T-helper 2 cell treated with Interferon-gamma antibody and Interleukin-4, amounts not matched to agents 5 μg/mL and 100 μg/mL, for 36 hours (primary cell): ENCODE results near the gene RNF214.

Experiments
- DNase-seq: peaks from one replicate; pipeline ENCODE4 v3.0.0; 2021; ENCODE audit warnings: low spot score
- H3K27ac Mint-ChIP-seq: one replicate; pipeline ENCODE4 v1.8.0; 2021; ENCODE audit warnings: mild to moderate bottlenecking, mixed read lengths
- H3K27me3 Mint-ChIP-seq: one replicate; pipeline ENCODE4 v1.8.0; 2021; ENCODE audit warnings: low read depth, mixed read lengths
- H3K36me3 Mint-ChIP-seq: one replicate; pipeline ENCODE4 v1.8.0; 2021; ENCODE audit warnings: low read depth, mixed read lengths
- H3K4me1 Mint-ChIP-seq: one replicate; pipeline ENCODE4 v1.8.0; 2021; ENCODE audit warnings: low read depth, mixed read lengths
- H3K4me3 Mint-ChIP-seq: one replicate; pipeline ENCODE4 v1.8.0; 2022; ENCODE audit warnings: mild to moderate bottlenecking, moderate library complexity, mixed read lengths
- H3K9me3 Mint-ChIP-seq: one replicate; pipeline ENCODE4 v1.8.0; 2021; ENCODE audit warnings: mixed read lengths

Gene RNF214

DNA sequence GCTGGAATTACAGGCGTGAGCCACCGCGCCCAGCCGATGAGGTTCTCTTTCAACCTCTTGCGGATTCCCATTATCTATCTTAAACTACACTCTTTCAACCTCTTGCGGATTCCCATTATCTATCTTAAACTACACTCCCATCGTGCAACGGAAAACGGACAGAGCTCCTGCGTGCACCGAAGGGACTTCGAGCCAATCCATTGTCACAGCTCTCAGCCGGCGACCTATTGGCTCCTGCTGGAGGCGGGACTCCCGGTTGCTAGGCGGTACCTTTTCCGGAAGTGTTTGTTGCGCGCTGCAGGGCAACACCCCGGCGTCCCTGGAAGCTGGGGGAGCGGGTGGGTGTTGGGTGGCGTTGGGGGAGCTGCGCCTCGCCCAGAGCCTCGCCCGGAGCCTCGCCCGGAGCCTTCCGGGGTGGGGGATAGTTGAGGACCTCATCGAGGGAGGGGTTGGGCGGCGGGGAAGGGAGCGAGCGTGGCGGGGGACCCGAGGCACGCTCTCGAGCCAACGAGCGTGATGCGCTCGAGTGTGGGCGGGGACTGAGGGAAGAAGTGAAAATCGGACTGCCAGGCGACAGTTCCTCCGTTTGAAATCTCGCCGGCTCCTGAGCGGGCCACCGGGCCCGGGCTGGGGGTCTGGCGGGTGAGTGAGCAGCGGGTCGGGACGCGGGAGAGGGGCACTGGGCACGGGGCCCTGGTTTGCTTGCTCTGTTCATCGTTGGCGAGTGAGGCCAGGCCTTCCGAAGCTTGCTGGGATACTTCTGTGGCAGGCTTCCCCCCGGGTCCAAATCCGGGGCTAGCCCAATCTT, 95.3 kb downstream of the RNF214 start, which contains the start of gene CEP164:
Gene CEP164 (plus strand): TSS at position 288 of the 808 bp plus-strand sequence. CDS start 10,733 bp downstream, outside the sequence.
- no peaks in the 10 kb centered on the region for H3K36me3 Mint-ChIP-seq
- H3K4me3 Mint-ChIP-seq, result no peak within 1 kb of the TSS
- peaks cover 7% of the 10 kb centered on the region for H3K27me3 Mint-ChIP-seq
- peak; percentile 95 for DNase-seq
- H3K9me3 Mint-ChIP-seq, result no peaks in the 10 kb centered on the region
- H3K4me1 Mint-ChIP-seq, result peaks cover 6% of the 10 kb centered on the region
- peak within 1 kb of the TSS; percentile 66 for H3K27ac Mint-ChIP-seq

DNA sequence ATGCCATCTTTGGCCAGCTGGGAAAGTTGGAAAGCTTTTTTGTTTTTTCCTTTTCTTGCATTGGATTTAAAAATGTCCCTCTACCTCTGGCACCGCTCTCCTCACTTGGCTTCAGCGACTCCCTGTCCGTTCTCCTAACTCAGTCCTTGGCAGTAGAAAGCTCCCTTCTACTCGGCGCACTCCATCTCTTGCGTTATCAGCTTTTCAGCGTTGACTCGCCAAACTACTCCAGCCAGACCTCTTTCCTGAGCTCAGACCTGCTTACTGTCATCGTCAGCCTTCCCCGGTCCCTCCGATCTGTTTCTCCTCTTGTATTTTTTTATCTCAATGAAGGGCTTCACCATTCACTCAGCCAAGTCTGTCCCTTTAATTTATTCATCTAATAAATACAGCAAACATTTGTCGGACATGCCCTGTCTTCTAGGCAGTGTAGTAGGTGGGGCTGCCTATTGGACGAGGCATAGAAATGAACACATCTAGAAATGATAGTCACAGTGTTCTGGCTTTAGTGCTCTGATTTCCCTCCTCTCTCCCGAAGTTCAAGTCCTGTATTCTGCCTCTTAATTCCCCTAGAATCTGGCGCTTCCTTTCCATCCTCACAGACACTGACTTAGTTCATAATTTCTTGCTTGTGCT, 96.0 kb downstream of the RNF214 start:
- H3K9me3 Mint-ChIP-seq, result no peaks in the 10 kb centered on the region
- H3K27me3 Mint-ChIP-seq, result peaks cover 4% of the 10 kb centered on the region
- H3K4me3 Mint-ChIP-seq, result no peak overlapping the region
- no peaks in the 10 kb centered on the region for H3K36me3 Mint-ChIP-seq
- no peak for DNase-seq
- no peak overlapping the region for H3K27ac Mint-ChIP-seq
- H3K4me1 Mint-ChIP-seq, result peaks cover 6% of the 10 kb centered on the region

DNA sequence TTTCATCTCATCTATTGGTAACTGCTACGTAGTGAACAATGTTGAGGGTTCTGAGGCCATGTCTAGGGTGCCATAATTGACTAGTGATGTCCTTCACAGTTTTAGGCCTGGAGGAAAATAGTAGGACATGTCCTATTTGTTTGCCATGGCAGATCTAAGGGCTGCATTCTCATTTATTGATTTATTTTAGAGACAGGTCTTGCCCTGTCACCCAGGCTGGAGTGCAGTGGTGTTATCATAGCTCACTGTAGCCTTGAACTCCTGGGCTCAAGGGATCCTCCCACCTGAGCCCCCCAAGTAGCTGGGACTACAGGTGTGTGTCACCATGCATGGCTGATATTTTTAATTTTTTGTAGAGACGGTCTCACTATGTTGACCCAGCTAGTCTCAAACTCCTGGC, 100.4 kb downstream of the RNF214 start:
- Mint-ChIP-seq H3K9me3 (no peaks in the 10 kb centered on the region), H3K36me3 (peaks cover 3% of the 10 kb centered on the region), H3K27me3 (no peaks in the 10 kb centered on the region), H3K27ac (no peak overlapping the region), H3K4me3 (no peak overlapping the region), H3K4me1 (peaks cover 4% of the 10 kb centered on the region)
- no peak for DNase-seq

DNA sequence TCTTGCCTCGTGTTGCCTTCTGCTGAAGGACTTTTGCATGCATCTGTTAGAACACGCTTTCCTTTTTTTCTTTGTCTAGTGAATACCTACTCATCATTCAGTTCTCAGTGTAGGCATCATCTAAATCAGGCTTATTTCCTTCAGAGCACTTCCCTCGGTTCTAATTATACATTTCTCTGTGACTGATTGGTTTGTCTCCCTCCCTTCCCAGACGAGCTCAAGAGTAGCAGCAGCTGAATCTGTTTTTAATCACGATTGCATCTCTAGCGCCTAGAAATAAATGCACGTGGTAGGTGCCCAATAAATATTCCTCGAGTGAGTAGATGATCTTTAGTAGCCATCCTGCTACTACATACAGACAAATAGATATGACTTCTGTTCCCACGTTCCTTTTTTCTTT, 101.4 kb downstream of the RNF214 start:
- H3K4me1 Mint-ChIP-seq, result peaks cover 4% of the 10 kb centered on the region
- H3K27ac Mint-ChIP-seq, result no peak overlapping the region
- H3K36me3 Mint-ChIP-seq, result peaks cover 5% of the 10 kb centered on the region
- H3K27me3 Mint-ChIP-seq, result no peaks in the 10 kb centered on the region
- no peaks in the 10 kb centered on the region for H3K9me3 Mint-ChIP-seq
- no peak overlapping the region for H3K4me3 Mint-ChIP-seq
- DNase-seq, result no peak

DNA sequence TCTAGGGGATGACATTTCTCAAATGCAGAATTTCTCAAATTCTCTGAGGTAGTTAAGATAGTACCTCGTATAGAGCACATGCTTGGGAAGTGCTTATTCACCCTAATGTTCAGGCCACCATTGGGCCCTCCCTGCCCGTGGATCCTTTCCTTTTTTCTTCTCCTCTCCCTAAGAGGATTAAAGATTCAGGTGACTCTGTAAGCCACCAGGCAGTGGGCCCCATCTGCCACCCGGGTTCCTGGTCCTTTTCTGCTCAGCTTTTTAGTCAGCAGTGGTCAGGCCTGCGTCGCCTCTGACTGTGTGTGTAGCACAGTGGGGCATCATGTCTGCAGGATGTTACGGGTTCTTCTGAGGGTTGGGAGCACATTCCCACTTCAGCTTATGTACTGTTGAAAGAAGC, 102.4 kb downstream of the RNF214 start:
- peaks cover 5% of the 10 kb centered on the region for H3K36me3 Mint-ChIP-seq
- peaks cover 3% of the 10 kb centered on the region for H3K4me1 Mint-ChIP-seq
- no peaks in the 10 kb centered on the region for H3K27me3 Mint-ChIP-seq
- H3K9me3 Mint-ChIP-seq, result no peaks in the 10 kb centered on the region
- no peak overlapping the region for H3K27ac Mint-ChIP-seq
- no peak for DNase-seq
- no peak overlapping the region for H3K4me3 Mint-ChIP-seq

DNA sequence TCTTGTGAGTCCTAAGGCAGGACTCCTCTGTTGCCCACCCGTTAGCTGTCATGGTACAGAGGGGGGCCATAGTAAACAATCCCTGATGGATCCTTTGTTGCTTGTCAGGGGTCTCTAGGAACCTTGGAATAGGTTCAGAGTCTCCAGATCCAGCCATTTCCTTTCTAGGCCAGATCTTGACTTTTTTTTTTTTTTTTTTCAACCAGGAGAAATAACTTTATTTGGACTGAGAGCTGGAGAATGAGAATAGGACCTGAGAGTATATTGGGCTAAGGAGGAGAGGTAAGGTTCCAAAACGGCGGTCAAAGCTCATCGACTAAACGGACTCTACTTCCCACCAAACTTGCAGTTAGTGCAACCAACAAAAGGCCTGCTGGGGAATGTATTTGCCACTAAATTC, 102.9 kb downstream of the RNF214 start:
- peaks cover 7% of the 10 kb centered on the region for H3K36me3 Mint-ChIP-seq
- H3K27me3 Mint-ChIP-seq, result no peaks in the 10 kb centered on the region
- no peak for DNase-seq
- no peak overlapping the region for H3K27ac Mint-ChIP-seq
- H3K4me3 Mint-ChIP-seq, result no peak overlapping the region
- no peaks in the 10 kb centered on the region for H3K9me3 Mint-ChIP-seq
- H3K4me1 Mint-ChIP-seq, result no peaks in the 10 kb centered on the region
